ELR (cell line): ENCODE data around the gene RNF217.

Source experiments
- DNase-seq: peaks from one replicate; pipeline ENCODE4 v3.0.0-alpha.2; 2015; ENCODE audit warnings: low read depth

RNF217 gene

GRCh38 chr6:124962639-124963415 lies 590 bp downstream of the RNF217 start:
- DNase-seq: peak; percentile 49

- DNase-seq: peak; percentile 62
Measured at GRCh38 chr6:124963416-124963785, 1.2 kb downstream of the RNF217 start.

- DNase-seq: peak; percentile 31
Measured at GRCh38 chr6:124963831-124964763, 1.9 kb downstream of the RNF217 start.

GRCh38 chr6:124964764-124965105 lies 2.5 kb downstream of the RNF217 start:
- peak; percentile 61 for DNase-seq

GRCh38 chr6:124965424-124965850 lies 3.2 kb downstream of the RNF217 start:
- peak; percentile 70 for DNase-seq

GRCh38 chr6:124967444-124967843 lies 5.2 kb downstream of the RNF217 start:
- DNase-seq: peak; percentile 85

GRCh38 chr6:124968401-124968800 lies 6.2 kb downstream of the RNF217 start:
- DNase-seq: peak; percentile 19

- DNase-seq: peak; percentile 25
Measured at GRCh38 chr6:124970243-124970642, 8.0 kb downstream of the RNF217 start.

GRCh38 chr6:124970763-124971162 lies 8.5 kb downstream of the RNF217 start:
- DNase-seq: no peak

GRCh38 chr6:124973780-124974179 lies 11.5 kb downstream of the RNF217 start:
- no peak for DNase-seq

GRCh38 chr6:124974771-124975377 lies 12.6 kb downstream of the RNF217 start:
- no peak for DNase-seq

GRCh38 chr6:124977067-124977908 lies 15.1 kb downstream of the RNF217 start:
- DNase-seq: peak; percentile 68

GRCh38 chr6:124978451-124979293 lies 16.4 kb downstream of the RNF217 start:
- DNase-seq: no peak

GRCh38 chr6:124979294-124979678 lies 17.0 kb downstream of the RNF217 start:
- no peak for DNase-seq

GRCh38 chr6:124982669-124983068 lies 20.4 kb downstream of the RNF217 start:
- DNase-seq: no peak

- DNase-seq: no peak
Measured at GRCh38 chr6:124983383-124984083, 21.3 kb downstream of the RNF217 start.

- peak; percentile 70 for DNase-seq
Measured at GRCh38 chr6:124984668-124985338, 22.6 kb downstream of the RNF217 start.

- DNase-seq: no peak
Measured at GRCh38 chr6:124986164-124986563, 23.9 kb downstream of the RNF217 start.

GRCh38 chr6:124987291-124987690 lies 25.1 kb downstream of the RNF217 start:
- DNase-seq: no peak
